Activated CD8-positive, alpha-beta T cell treated with anti-CD3 and anti-CD28 coated beads for 36 hours (primary cell): ENCODE measurements around the gene PLEKHG3. TPM values are rescaled to one million over a fixed set of nuclear protein-coding genes. Genes with fewer than 3 reads are reported as not detected.

Source experiments
- ATAC-seq: fragments of 200-7000 bp; cut with Tn5 transposase; one replicate; pipeline ENCODE4 v1.10.0; 2021; ENCODE audit warnings: mild to moderate bottlenecking, moderate library complexity
- CTCF ChIA-PET: fragments of 350-600 bp; sonication (Branson Sonifier 250); formaldehyde crosslinking; loops from one replicate; lab custom pipeline; 2021; ENCODE audit warnings: antibody characterized with exemption; lab: Charles Lee
- POLR2A ChIA-PET: fragments of 350-600 bp; sonication (Branson Sonifier 250); formaldehyde crosslinking; loops from one replicate; lab custom pipeline; 2021; ENCODE audit warnings: antibody characterized with exemption; lab: Charles Lee
- DNase-seq: peaks from one replicate; pipeline ENCODE4 v3.0.0-alpha.2; 2020
- H3K27ac Mint-ChIP-seq: one replicate; pipeline ENCODE4 v1.8.0; 2021; ENCODE audit warnings: mild to moderate bottlenecking, mixed read lengths
- H3K27me3 Mint-ChIP-seq: one replicate; pipeline ENCODE4 v1.8.0; 2021; ENCODE audit warnings: mixed read lengths
- H3K36me3 Mint-ChIP-seq: one replicate; pipeline ENCODE4 v1.8.0; 2021; ENCODE audit warnings: low read depth, mixed read lengths
- H3K4me1 Mint-ChIP-seq: one replicate; pipeline ENCODE4 v1.8.0; 2021; ENCODE audit warnings: low read depth, mixed read lengths
- H3K4me3 Mint-ChIP-seq: one replicate; pipeline ENCODE4 v1.8.0; 2021; ENCODE audit warnings: mild to moderate bottlenecking, moderate library complexity, mixed read lengths
- H3K9me3 Mint-ChIP-seq: one replicate; pipeline ENCODE4 v1.8.0; 2021; ENCODE audit warnings: mixed read lengths
- intact Hi-C: fragments of 100-400 bp; cut with micrococcal nuclease; formaldehyde crosslinking; loops from one replicate; pipeline ENCODE4 v1.10.0; 2022
- total RNA-seq, 2 experiments: library from RNA; stranded (reverse); gene quantifications; one replicate each; pipeline ENCODE4 v1.2.3, GENCODE V29; 2021
- TF ChIP-seq, protein P1 (sequence below): fragments of 200-600 bp; IDR thresholded peaks from one replicate; pipeline ENCODE4 v1.8.0; 2022; ENCODE audit warnings: antibody characterized with exemption, mild to moderate bottlenecking

The PLEKHG3 gene
- total RNA-seq, 2 experiments from 2014 or later, result 2.7 to 2.8 TPM

DNA sequence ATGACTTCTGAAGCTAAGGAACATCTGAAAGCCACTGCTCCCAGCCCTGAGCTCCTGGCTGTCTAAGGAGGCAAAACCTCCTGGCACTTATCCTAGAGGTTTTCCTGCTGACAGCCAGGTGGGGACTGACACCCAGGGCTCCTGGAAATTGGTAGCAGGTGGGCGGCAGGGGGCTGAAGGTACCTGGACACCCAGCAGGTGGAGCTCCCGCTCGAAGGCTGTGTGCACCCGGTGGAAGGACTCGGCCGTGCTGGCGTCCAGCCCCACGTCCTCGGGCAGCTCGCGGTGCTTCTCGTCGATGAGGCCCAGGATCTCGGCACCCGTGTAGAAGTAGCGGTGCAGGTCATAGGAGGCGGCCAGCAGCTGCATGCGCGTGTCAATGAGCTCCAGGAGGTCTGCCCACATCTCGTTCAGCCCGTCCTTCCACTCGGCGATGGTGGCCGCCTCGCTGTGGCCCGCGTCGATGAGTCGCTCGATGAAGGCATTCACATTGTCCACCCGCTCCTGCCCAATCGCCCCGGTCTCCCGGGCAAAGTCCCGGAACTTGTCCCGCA is 68.2 kb downstream of the PLEKHG3 start:
- intact Hi-C loops, result no loop called here
- Mint-ChIP-seq H3K36me3 (no peaks in the 10 kb centered on the region), H3K4me1 (peaks cover 4% of the 10 kb centered on the region), H3K9me3 (no peaks in the 10 kb centered on the region), H3K4me3 (no peak overlapping the region), H3K27me3 (no peaks in the 10 kb centered on the region), H3K27ac (no peak overlapping the region)
- ChIA-PET CTCF (interaction anchor here (0.8 to 2.1 kb wide), 8 partner anchors 8 to 136 kb away, joined by 3 to 8 read pairs (median 3); no protein-coding TSS in a partner anchor), POLR2A (no interaction called here)
- DNase-seq (no peak), ATAC-seq (no peak)
- TF ChIP-seq, protein P1, sequence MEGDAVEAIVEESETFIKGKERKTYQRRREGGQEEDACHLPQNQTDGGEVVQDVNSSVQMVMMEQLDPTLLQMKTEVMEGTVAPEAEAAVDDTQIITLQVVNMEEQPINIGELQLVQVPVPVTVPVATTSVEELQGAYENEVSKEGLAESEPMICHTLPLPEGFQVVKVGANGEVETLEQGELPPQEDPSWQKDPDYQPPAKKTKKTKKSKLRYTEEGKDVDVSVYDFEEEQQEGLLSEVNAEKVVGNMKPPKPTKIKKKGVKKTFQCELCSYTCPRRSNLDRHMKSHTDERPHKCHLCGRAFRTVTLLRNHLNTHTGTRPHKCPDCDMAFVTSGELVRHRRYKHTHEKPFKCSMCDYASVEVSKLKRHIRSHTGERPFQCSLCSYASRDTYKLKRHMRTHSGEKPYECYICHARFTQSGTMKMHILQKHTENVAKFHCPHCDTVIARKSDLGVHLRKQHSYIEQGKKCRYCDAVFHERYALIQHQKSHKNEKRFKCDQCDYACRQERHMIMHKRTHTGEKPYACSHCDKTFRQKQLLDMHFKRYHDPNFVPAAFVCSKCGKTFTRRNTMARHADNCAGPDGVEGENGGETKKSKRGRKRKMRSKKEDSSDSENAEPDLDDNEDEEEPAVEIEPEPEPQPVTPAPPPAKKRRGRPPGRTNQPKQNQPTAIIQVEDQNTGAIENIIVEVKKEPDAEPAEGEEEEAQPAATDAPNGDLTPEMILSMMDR, result no peak

DNA sequence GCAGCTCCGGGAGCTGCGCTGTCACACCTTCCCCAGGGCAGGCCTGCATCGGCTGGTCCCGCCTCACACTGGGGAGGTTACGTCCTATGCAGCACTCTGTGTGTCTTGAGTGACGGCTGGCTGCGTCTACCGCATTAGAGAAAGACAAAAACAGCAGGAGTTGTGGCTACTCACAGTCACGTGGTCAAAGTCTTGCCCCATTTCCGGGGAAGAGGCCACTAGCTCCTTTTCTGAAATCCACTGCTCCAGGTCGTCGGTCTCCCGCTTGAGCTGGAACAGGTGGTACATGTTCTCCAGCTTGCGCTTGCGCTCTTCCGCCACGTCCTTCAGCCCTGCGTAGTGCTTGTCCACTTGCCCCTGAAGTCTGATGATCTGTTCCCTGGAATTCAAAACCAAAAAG is 68.8 kb downstream of the PLEKHG3 start:
- Mint-ChIP-seq H3K4me3 (no peak overlapping the region), H3K36me3 (no peaks in the 10 kb centered on the region), H3K4me1 (peaks cover 4% of the 10 kb centered on the region), H3K27me3 (no peaks in the 10 kb centered on the region), H3K27ac (no peak overlapping the region), H3K9me3 (no peaks in the 10 kb centered on the region)
- no peak for DNase-seq
- ChIA-PET CTCF (interaction anchor here (0.8 to 2.1 kb wide), 8 partner anchors 8 to 137 kb away, joined by 3 to 8 read pairs (median 3); no protein-coding TSS in a partner anchor), POLR2A (no interaction called here)
- no peak for ATAC-seq
- intact Hi-C loops, result no loop called here
- TF ChIP-seq, protein P1, result no peak

DNA sequence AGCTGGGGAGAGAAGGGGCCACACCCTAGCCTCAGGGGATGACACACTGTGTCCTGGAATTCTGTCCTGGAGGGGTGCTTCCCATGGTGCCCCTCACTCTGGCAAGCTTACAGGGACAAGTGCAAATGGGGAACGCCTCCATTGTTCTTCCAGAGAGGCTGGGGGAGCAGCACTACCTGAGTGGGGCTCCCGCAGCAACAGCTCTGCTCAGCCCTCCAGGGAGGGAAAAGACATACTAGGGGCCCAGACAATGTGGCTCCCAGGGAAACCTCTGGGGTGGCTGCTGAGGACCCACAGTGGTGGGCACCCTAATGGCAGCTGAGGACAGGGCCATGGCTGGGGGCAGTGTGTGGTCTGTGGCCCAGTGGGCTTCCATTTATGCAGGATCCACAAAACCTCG is 69.4 kb downstream of the PLEKHG3 start:
- Mint-ChIP-seq H3K27ac (no peak overlapping the region), H3K27me3 (no peaks in the 10 kb centered on the region), H3K4me1 (peaks cover 4% of the 10 kb centered on the region), H3K9me3 (no peaks in the 10 kb centered on the region), H3K36me3 (no peaks in the 10 kb centered on the region), H3K4me3 (no peak overlapping the region)
- ATAC-seq (no peak), DNase-seq (no peak)
- POLR2A ChIA-PET, result no interaction called here
- intact Hi-C loops, result no loop called here
- CTCF ChIA-PET, result interaction anchor here (1.2 to 2.1 kb wide), 4 partner anchors 9 to 137 kb away, joined by 3 to 8 read pairs (median 5); no protein-coding TSS in a partner anchor
- TF ChIP-seq, protein P1, result no peak

DNA sequence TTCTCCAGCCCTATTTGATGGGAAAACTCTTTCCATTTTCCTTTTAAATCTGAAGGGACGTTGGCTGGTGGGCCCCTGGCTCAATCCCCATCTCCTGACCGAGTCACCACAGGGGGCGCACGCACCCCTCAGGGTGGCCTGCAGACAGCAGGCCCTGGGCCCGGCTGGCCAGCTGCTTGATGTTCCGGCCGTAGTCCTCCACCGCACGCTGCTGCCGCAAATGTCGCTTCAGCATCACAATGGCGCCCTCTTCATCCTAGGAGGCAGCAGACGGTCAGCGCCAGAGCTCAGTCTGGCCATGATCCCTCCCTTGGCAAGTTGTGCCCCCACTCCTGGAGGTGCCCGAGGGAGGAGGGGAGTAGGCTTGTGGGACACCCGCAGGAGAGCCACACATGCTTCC is 70.0 kb downstream of the PLEKHG3 start:
- Mint-ChIP-seq H3K27me3 (no peaks in the 10 kb centered on the region), H3K27ac (no peak overlapping the region), H3K36me3 (no peaks in the 10 kb centered on the region), H3K4me3 (no peak overlapping the region), H3K4me1 (peaks cover 4% of the 10 kb centered on the region), H3K9me3 (no peaks in the 10 kb centered on the region)
- POLR2A ChIA-PET, result no interaction called here
- TF ChIP-seq, protein P1, result no peak
- ATAC-seq (no peak), DNase-seq (no peak)
- CTCF ChIA-PET, result interaction anchor here (1.5 to 2.1 kb wide), 3 partner anchors 9 to 107 kb away, joined by 3 to 8 read pairs (median 7); no protein-coding TSS in a partner anchor
- intact Hi-C loops, result no loop called here

DNA sequence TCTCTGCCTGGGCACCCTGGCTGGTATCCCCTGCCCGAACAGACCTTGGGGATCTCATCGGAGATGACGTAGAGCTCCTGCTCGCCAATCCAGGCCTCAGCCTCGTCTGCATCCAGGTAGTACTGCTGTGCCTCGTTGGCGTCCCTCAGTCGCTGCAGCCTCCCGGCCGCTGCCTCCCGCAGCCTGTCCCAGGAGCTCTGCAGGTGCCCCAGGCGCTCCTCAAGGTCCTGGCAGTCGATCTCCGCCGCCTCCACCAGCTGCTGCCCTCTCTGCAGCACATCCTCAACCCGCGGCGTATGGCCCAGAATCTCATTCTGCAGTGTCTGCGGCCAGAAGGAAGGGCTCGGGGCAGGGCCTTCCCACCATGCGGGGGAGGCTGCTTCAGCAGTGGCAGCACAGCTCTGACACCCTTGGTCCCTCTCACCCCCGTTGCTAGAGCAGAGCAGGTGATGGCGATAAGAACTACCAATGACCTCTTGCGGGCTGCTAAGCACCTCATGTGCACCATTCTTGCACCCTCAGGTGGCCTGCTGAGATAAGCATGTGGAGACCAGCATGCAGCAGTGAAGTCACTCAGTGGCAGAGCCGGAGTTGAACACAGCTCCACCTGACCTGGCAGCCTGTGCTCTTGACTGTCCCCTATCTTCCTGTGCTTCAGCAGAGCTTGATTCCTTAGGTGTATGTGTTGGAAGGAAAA is 71.0 kb downstream of the PLEKHG3 start:
- Mint-ChIP-seq H3K36me3 (no peaks in the 10 kb centered on the region), H3K4me1 (peaks cover 4% of the 10 kb centered on the region), H3K9me3 (no peaks in the 10 kb centered on the region), H3K27me3 (no peaks in the 10 kb centered on the region), H3K27ac (no peak overlapping the region), H3K4me3 (no peak overlapping the region)
- intact Hi-C loops, result no loop called here
- ChIA-PET POLR2A (interaction anchor here (0.7 kb wide), 1 partner anchor 348 kb away, joined by 3 read pairs; no protein-coding TSS in a partner anchor), CTCF (interaction anchor here (0.9 to 2.2 kb wide), 4 partner anchors 10 to 136 kb away, joined by 3 to 9 read pairs (median 5); no protein-coding TSS in a partner anchor)
- no peak for DNase-seq
- TF ChIP-seq, protein P1, result no peak
- no peak for ATAC-seq
